HEK293 (cell line): Measurements from ENCODE around the gene PBX2.

Source experiments
- AEBP2 ChIP-seq: fragments of 450-650 bp; formaldehyde crosslinking; IDR thresholded peaks from 2 replicates; pipeline ENCODE4 v1.5.1; 2016; ENCODE audit warnings: missing biosample characterization, missing genetic modification characterization, borderline replicate concordance
- CTCF ChIP-seq: fragments of 450-650 bp; formaldehyde crosslinking; IDR thresholded peaks from 2 replicates; pipeline ENCODE4 v1.5.1; 2016; ENCODE audit warnings: missing biosample characterization, missing genetic modification characterization
- EGR2 ChIP-seq: fragments of 450-650 bp; formaldehyde crosslinking; IDR thresholded peaks from 2 replicates; pipeline ENCODE4 v1.5.1; 2016; ENCODE audit warnings: low read depth, missing biosample characterization, missing genetic modification characterization
- IKZF3 ChIP-seq: fragments of 450-650 bp; IDR thresholded peaks from 2 replicates; pipeline ENCODE4 v1.5.0; 2018; ENCODE audit warnings: missing biosample characterization, mild to moderate bottlenecking, missing genetic modification characterization, moderate library complexity
- KLF10 ChIP-seq: fragments of 450-650 bp; IDR thresholded peaks from 2 replicates; pipeline ENCODE4 v1.5.1; 2018; ENCODE audit warnings: missing biosample characterization, mild to moderate bottlenecking, missing genetic modification characterization
- KLF9 ChIP-seq: fragments of 450-650 bp; formaldehyde crosslinking; IDR thresholded peaks from 2 replicates; pipeline ENCODE4 v1.5.1; 2016; ENCODE audit warnings: missing biosample characterization, missing genetic modification characterization, low read depth
- PRDM2 ChIP-seq: fragments of 450-650 bp; formaldehyde crosslinking; IDR thresholded peaks from 2 replicates; pipeline ENCODE4 v1.5.1; 2016; ENCODE audit warnings: missing biosample characterization, missing genetic modification characterization, borderline replicate concordance
- WT1 ChIP-seq: fragments of 450-650 bp; formaldehyde crosslinking; IDR thresholded peaks from 2 replicates; pipeline ENCODE4 v1.5.1; 2016; ENCODE audit warnings: missing biosample characterization, missing genetic modification characterization
- ZBTB20 ChIP-seq: fragments of 450-650 bp; formaldehyde crosslinking; IDR thresholded peaks from 2 replicates; pipeline ENCODE4 v1.5.1; 2016; ENCODE audit warnings: missing biosample characterization, missing genetic modification characterization
- ZNF10 ChIP-seq: fragments of 450-650 bp; formaldehyde crosslinking; IDR thresholded peaks from 2 replicates; pipeline ENCODE4 v1.5.1; 2017; ENCODE audit warnings: missing biosample characterization, missing genetic modification characterization
- ZNF2 ChIP-seq: fragments of 450-650 bp; formaldehyde crosslinking; IDR thresholded peaks from 2 replicates; pipeline ENCODE4 v1.5.1; 2016; ENCODE audit warnings: missing biosample characterization, missing genetic modification characterization
- ZNF202 ChIP-seq: fragments of 450-650 bp; formaldehyde crosslinking; IDR thresholded peaks from 2 replicates; pipeline ENCODE4 v1.5.1; 2016; ENCODE audit warnings: missing biosample characterization, missing genetic modification characterization, borderline replicate concordance
- ZNF324 ChIP-seq: fragments of 450-650 bp; formaldehyde crosslinking; IDR thresholded peaks from 2 replicates; pipeline ENCODE4 v1.5.1; 2016; ENCODE audit warnings: missing biosample characterization, missing genetic modification characterization
- ZNF366 ChIP-seq: fragments of 450-650 bp; formaldehyde crosslinking; conservative IDR thresholded peaks from 2 replicates; pipeline ENCODE4 v1.5.1; 2016; ENCODE audit warnings: missing biosample characterization, missing genetic modification characterization
- ZNF398 ChIP-seq: fragments of 450-650 bp; formaldehyde crosslinking; IDR thresholded peaks from 2 replicates; pipeline ENCODE4 v1.5.1; 2017; ENCODE audit warnings: missing biosample characterization, missing genetic modification characterization
- ZNF639 ChIP-seq: fragments of 450-650 bp; formaldehyde crosslinking; IDR thresholded peaks from 2 replicates; pipeline ENCODE4 v1.5.1; 2016; ENCODE audit warnings: missing biosample characterization, missing genetic modification characterization
- ZNF791 ChIP-seq: fragments of 450-650 bp; formaldehyde crosslinking; IDR thresholded peaks from 2 replicates; pipeline ENCODE4 v1.5.1; 2016; ENCODE audit warnings: missing biosample characterization, missing genetic modification characterization
- ZSCAN30 ChIP-seq: fragments of 450-650 bp; IDR thresholded peaks from 2 replicates; pipeline ENCODE4 v1.5.1; 2018; ENCODE audit warnings: missing biosample characterization, mild to moderate bottlenecking, missing genetic modification characterization, moderate library complexity
- TF ChIP-seq, protein P1 (sequence below): fragments of 450-650 bp; formaldehyde crosslinking; IDR thresholded peaks from 2 replicates; pipeline ENCODE4 v1.5.1; 2016; ENCODE audit warnings: missing biosample characterization, missing genetic modification characterization
- TF ChIP-seq, protein P2 (sequence below): fragments of 450-650 bp; formaldehyde crosslinking; IDR thresholded peaks from 2 replicates; pipeline ENCODE4 v1.5.1; 2016; ENCODE audit warnings: missing biosample characterization, missing genetic modification characterization

Gene PBX2

DNA sequence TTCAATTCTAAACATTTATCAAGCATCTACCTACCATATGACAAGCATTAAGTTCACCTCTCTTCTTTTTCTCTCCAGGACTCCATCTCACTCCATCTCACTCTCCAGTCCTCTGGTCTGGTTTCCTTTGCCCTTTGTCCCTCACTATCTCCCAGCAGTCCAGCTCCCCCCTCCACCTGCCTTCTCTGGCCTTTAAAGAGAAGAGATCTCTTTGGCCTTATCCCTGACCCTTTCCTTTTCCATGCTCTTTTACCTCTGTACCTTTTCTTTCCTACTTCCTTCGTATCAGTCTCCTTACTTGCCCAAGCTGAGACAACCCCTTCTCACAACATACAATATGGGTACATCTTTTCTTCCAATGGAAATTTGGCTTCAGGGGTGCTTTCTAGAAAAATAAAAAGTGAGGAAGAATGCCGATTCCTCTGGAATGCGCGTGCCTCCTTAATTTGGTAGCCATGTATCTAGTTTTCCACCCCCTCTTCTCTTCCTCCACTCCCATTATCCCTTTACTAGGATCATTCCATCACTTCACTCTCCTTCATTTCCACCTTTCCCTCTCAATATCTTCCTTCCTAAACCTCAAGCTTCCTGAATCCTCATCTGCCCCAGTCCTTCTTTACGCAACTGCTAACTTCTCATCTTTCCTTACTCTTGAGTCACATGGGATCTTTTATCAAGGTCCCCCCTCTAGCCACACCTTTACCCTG lies 13.4 kb downstream of the PBX2 start (continued):
- peak; percentile 32; the same call in 1 of the 2 replicates for TF ChIP-seq PRDM2 (tag by site-specific recombination)
- TF ChIP-seq ZNF791 (tag by site-specific recombination): no peak
- 0 out of 2 replicates have a peak, but pooled peaks have one; percentile 43 for TF ChIP-seq WT1 (tag by site-specific recombination)
- no peak; the same call in 1 of the 2 replicates for TF ChIP-seq ZNF10
- TF ChIP-seq, protein P1, sequence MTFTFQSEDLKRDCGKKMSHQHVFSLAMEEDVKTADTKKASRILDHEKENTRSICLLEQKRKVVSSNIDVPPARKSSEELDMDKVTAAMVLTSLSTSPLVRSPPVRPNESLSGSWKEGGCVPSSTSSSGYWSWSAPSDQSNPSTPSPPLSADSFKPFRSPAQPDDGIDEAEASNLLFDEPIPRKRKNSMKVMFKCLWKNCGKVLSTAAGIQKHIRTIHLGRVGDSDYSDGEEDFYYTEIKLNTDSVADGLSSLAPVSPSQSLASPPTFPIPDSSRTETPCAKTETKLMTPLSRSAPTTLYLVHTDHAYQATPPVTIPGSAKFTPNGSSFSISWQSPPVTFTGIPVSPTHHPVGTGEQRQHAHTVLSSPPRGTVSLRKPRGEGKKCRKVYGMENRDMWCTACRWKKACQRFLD (tag by site-specific recombination): no peak
- TF ChIP-seq ZBTB20 (tag by site-specific recombination): peak; percentile 73
- TF ChIP-seq KLF10 (tag by site-specific recombination): no peak
- no peak for TF ChIP-seq EGR2 (tag by site-specific recombination)
- TF ChIP-seq ZNF398 (tag by site-specific recombination): peak; percentile 91
- TF ChIP-seq ZNF366: peak; percentile 81
- no peak for TF ChIP-seq CTCF
- peak; percentile 4; the same call in 1 of the 2 replicates for TF ChIP-seq KLF9 (tag by site-specific recombination)
- peak; percentile 65 for TF ChIP-seq IKZF3 (tag by site-specific recombination)
- no peak for TF ChIP-seq ZNF202 (tag by site-specific recombination)
- TF ChIP-seq ZNF639 (tag by site-specific recombination): peak; percentile 66; the same call in 1 of the 2 replicates
- TF ChIP-seq ZSCAN30 (tag by site-specific recombination): no peak
- TF ChIP-seq, protein P2, sequence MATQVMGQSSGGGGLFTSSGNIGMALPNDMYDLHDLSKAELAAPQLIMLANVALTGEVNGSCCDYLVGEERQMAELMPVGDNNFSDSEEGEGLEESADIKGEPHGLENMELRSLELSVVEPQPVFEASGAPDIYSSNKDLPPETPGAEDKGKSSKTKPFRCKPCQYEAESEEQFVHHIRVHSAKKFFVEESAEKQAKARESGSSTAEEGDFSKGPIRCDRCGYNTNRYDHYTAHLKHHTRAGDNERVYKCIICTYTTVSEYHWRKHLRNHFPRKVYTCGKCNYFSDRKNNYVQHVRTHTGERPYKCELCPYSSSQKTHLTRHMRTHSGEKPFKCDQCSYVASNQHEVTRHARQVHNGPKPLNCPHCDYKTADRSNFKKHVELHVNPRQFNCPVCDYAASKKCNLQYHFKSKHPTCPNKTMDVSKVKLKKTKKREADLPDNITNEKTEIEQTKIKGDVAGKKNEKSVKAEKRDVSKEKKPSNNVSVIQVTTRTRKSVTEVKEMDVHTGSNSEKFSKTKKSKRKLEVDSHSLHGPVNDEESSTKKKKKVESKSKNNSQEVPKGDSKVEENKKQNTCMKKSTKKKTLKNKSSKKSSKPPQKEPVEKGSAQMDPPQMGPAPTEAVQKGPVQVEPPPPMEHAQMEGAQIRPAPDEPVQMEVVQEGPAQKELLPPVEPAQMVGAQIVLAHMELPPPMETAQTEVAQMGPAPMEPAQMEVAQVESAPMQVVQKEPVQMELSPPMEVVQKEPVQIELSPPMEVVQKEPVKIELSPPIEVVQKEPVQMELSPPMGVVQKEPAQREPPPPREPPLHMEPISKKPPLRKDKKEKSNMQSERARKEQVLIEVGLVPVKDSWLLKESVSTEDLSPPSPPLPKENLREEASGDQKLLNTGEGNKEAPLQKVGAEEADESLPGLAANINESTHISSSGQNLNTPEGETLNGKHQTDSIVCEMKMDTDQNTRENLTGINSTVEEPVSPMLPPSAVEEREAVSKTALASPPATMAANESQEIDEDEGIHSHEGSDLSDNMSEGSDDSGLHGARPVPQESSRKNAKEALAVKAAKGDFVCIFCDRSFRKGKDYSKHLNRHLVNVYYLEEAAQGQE (tag by site-specific recombination): no peak; the same call in 1 of the 2 replicates
- peak; percentile 48; the same call in 1 of the 2 replicates for TF ChIP-seq ZNF324 (tag by site-specific recombination)
- peak; percentile 34; the same call in 1 of the 2 replicates for TF ChIP-seq ZNF2 (tag by site-specific recombination)
- no peak for TF ChIP-seq AEBP2
